ENCODE results near the gene GFRA3.

- TF ChIP-seq CTCF (IDR thresholded peaks at IDR 0.05) (no peak), ZFX (IDR thresholded peaks at IDR 0.05; ENCODE audit: borderline replicate concordance) (no peak)
Observed at GRCh38 chr5:138233280-138233679, 41.1 kb downstream of the GFRA3 start.

All from 22Rv1 (cell line).